Prostate gland (tissue), 2 donors: ENCODE measurements around the gene ARHGAP26.

Experiments used
- CTCF ChIP-seq, 4 experiments: fragments of 200-600 bp in 2 of 4; fragments of 450-650 bp in 2 of 4; sonication (generic) in 2 of 4; IDR thresholded peaks; 1 replicate in 3 of 4; 2 replicates in 1 of 4; pipeline ENCODE4 v1.5.1; 2016 to 2019; ENCODE audit warnings: antibody characterized with exemption in 4 of 4, mild to moderate bottlenecking in 2 of 4, moderate library complexity in 2 of 4
- POLR2A ChIP-seq: fragments of 450-650 bp; IDR thresholded peaks from one replicate; pipeline ENCODE4 v1.6.1; 2016; ENCODE audit warnings: antibody characterized with exemption, mild to moderate bottlenecking
- POLR2AphosphoS5 ChIP-seq: sonication (generic); formaldehyde crosslinking; IDR thresholded peaks from one replicate; pipeline ENCODE4 v1.6.1; 2017; ENCODE audit warnings: antibody characterized with exemption

- no peak for TF ChIP-seq CTCF (IDR thresholded peaks at IDR 0.05)
- no peak for TF ChIP-seq POLR2AphosphoS5
- TF ChIP-seq POLR2A, result no peak
Measured at GRCh38 chr5:143198332-143198731, 428.2 kb downstream of the ARHGAP26 start.
